Astrocyte (in vitro differentiated cells and primary cell): ENCODE data around the gene FOXE3. TPM values are rescaled to one million over a fixed set of nuclear protein-coding genes. Genes with fewer than 3 reads are reported as not detected.

Source experiments
- DNase-seq: peaks from one replicate; pipeline ENCODE4 v3.0.0-alpha.2; 2010; ENCODE audit warnings: low read depth
- FAIRE-seq: peaks from 2 replicates; lab custom pipeline; 2011; peaks lifted over from hg19 to GRCh38; lab: Jason Lieb, UNC
- H2AFZ ChIP-seq: 2 replicates; pipeline ENCODE4 v1.6.0; 2012; ENCODE audit warnings: low read depth, low read length, inconsistent platforms
- H3K27ac ChIP-seq: 2 replicates; pipeline ENCODE4 v1.5.1; 2011; ENCODE audit warnings: low read depth, low read length, inconsistent platforms
- H3K27me3 ChIP-seq: 2 replicates; pipeline ENCODE4 v1.6.0; 2011; ENCODE audit warnings: low read length, inconsistent platforms; ENCODE audit not compliant: insufficient read depth
- H3K36me3 ChIP-seq: 2 replicates; pipeline ENCODE4 v1.5.1; 2011; ENCODE audit warnings: low read length, inconsistent platforms; ENCODE audit not compliant: insufficient read depth
- H3K4me1 ChIP-seq: 2 replicates; pipeline ENCODE4 v1.5.1; 2011; ENCODE audit warnings: low read length, inconsistent platforms; ENCODE audit not compliant: insufficient read depth
- H3K4me2 ChIP-seq: 2 replicates; pipeline ENCODE4 v1.6.0; 2012; ENCODE audit warnings: low read length, inconsistent platforms
- H3K4me3 ChIP-seq: 2 replicates; pipeline ENCODE4 v1.5.1; 2011; ENCODE audit warnings: low read depth, mild to moderate bottlenecking, low read length, inconsistent platforms; ENCODE audit not compliant: insufficient read depth
- H3K79me2 ChIP-seq: 2 replicates; pipeline ENCODE4 v1.6.0; 2012; ENCODE audit warnings: mild to moderate bottlenecking, low read length, inconsistent platforms; ENCODE audit not compliant: insufficient read depth
- H3K9ac ChIP-seq: 2 replicates; pipeline ENCODE4 v1.6.0; 2012; ENCODE audit warnings: mild to moderate bottlenecking, low read length, inconsistent platforms
- H3K9me3 ChIP-seq: 2 replicates; pipeline ENCODE4 v1.5.1; 2012; ENCODE audit warnings: low read depth, mild to moderate bottlenecking, low read length, inconsistent platforms; ENCODE audit not compliant: insufficient read depth
- H4K20me1 ChIP-seq: 2 replicates; pipeline ENCODE4 v1.6.0; 2012; ENCODE audit warnings: low read length, inconsistent platforms; ENCODE audit not compliant: insufficient read depth
- H3K27ac Mint-ChIP-seq: one replicate; pipeline ENCODE4 v1.8.0; 2021; ENCODE audit warnings: mild to moderate bottlenecking, mixed read lengths; ENCODE audit not compliant: unreplicated experiment
- H3K27me3 Mint-ChIP-seq: one replicate; pipeline ENCODE4 v1.8.0; 2021; ENCODE audit warnings: low read depth, mixed read lengths; ENCODE audit not compliant: unreplicated experiment
- H3K36me3 Mint-ChIP-seq: one replicate; pipeline ENCODE4 v1.8.0; 2021; ENCODE audit warnings: low read depth, mixed read lengths; ENCODE audit not compliant: unreplicated experiment
- H3K4me1 Mint-ChIP-seq: one replicate; pipeline ENCODE4 v1.8.0; 2021; ENCODE audit warnings: low read depth, mixed read lengths; ENCODE audit not compliant: unreplicated experiment
- H3K4me3 Mint-ChIP-seq: one replicate; pipeline ENCODE4 v1.8.0; 2021; ENCODE audit warnings: mild to moderate bottlenecking, moderate library complexity, mixed read lengths; ENCODE audit not compliant: unreplicated experiment
- H3K9me3 Mint-ChIP-seq: one replicate; pipeline ENCODE4 v1.8.0; 2021; ENCODE audit warnings: mild to moderate bottlenecking, mixed read lengths; ENCODE audit not compliant: unreplicated experiment
- EZH2 ChIP-seq: IDR thresholded peaks from 2 replicates; pipeline ENCODE4 v1.6.1; 2012; ENCODE audit warnings: mild to moderate bottlenecking, low read length, inconsistent platforms; ENCODE audit not compliant: insufficient read depth
- total RNA-seq: library from RNA; stranded (reverse); gene quantifications from 2 replicates; pipeline ENCODE4 v1.2.1, GENCODE V29; 2021
- TF ChIP-seq, protein P1 (sequence below): IDR thresholded peaks from 2 replicates; pipeline ENCODE4 v1.5.1; 2011; ENCODE audit warnings: low read depth, mild to moderate bottlenecking, inconsistent platforms, low read length, moderate library complexity; ENCODE audit not compliant: insufficient read depth

FOXE3 gene
- total RNA-seq, 1 donor from 2014 or later, result 0.14 TPM

DNA sequence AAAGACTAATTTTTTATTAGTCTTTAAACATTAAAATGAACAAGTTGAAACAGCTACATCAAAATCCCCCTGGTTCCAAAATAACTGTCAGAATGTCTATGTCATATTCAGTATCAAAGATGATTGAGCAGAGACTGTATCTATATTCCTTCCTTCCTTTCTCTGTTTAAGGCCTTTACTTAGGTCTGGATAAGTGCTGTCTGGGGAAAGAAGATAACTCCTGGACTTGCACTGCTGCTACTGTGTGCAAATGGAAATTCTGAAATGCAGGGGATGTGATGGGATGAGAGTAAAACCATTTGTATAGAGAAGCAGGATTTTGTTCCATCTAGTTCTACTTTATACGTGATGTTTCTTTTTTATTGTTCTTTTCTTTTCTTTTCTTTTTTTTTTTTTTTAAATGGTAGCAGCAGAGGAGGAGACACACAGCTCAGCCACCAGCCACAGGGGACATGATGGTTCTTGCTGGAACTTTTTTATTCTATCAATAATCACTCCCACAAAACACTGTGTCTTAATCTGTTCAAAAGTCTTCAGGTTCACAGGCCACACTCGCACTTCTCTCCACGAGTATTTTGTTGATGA is 33.6 kb upstream of the FOXE3 start:
- peaks cover 7% of the 10 kb centered on the region for H3K36me3 Mint-ChIP-seq
- no peak for FAIRE-seq

DNA sequence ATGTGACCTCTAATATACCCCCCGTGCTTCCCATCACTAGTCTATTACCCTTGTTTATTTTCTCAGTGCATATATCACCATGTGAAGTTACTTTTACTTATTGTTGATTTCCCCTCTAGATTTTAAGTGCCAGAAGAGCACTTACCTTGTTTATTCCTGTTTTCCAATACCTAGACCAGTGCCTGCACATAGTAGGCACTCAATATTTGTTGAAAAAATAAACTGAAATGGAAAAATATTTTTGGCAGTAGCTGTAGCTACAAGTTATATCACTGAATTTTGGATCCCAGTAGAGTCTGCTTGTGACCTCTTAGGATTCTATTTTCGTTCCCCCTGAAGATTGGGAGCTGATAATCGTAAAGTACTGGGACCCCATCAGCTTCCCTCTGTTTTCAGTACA is 32.0 kb upstream of the FOXE3 start:
- Histone ChIP-seq H3K9me3 (no peaks in the 10 kb centered on the region), H3K4me2 (no peak overlapping the region), H3K4me3 (no peak overlapping the region), H3K27me3 (no peaks in the 10 kb centered on the region), H4K20me1 (peaks cover 21% of the 10 kb centered on the region), H3K79me2 (no peaks in the 10 kb centered on the region), H3K36me3 (peaks cover 3% of the 10 kb centered on the region), H2AFZ (no peak overlapping the region), H3K9ac (no peak overlapping the region), H3K4me1 (no peaks in the 10 kb centered on the region), H3K27ac (no peak overlapping the region)
- no peak overlapping the region for H3K4me3 Mint-ChIP-seq
- H3K9me3 Mint-ChIP-seq, result no peaks in the 10 kb centered on the region
- H3K27ac Mint-ChIP-seq, result no peak overlapping the region
- H3K4me1 Mint-ChIP-seq, result peaks cover 7% of the 10 kb centered on the region
- peaks cover 9% of the 10 kb centered on the region for H3K36me3 Mint-ChIP-seq
- FAIRE-seq (no peak), DNase-seq (no peak)
- TF ChIP-seq EZH2, result no peak
- TF ChIP-seq, protein P1, sequence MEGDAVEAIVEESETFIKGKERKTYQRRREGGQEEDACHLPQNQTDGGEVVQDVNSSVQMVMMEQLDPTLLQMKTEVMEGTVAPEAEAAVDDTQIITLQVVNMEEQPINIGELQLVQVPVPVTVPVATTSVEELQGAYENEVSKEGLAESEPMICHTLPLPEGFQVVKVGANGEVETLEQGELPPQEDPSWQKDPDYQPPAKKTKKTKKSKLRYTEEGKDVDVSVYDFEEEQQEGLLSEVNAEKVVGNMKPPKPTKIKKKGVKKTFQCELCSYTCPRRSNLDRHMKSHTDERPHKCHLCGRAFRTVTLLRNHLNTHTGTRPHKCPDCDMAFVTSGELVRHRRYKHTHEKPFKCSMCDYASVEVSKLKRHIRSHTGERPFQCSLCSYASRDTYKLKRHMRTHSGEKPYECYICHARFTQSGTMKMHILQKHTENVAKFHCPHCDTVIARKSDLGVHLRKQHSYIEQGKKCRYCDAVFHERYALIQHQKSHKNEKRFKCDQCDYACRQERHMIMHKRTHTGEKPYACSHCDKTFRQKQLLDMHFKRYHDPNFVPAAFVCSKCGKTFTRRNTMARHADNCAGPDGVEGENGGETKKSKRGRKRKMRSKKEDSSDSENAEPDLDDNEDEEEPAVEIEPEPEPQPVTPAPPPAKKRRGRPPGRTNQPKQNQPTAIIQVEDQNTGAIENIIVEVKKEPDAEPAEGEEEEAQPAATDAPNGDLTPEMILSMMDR, result no peak
- H3K27me3 Mint-ChIP-seq, result peaks cover 2% of the 10 kb centered on the region

More for the DNA sequence above, 33.6 kb upstream of the FOXE3 start:
- no peak overlapping the region for H3K4me3 ChIP-seq
- no peak overlapping the region for H3K27ac ChIP-seq
- H2AFZ ChIP-seq, result no peak overlapping the region
- TF ChIP-seq, protein P1, result no peak
- TF ChIP-seq EZH2, result no peak
- H3K9me3 ChIP-seq, result no peaks in the 10 kb centered on the region
- no peaks in the 10 kb centered on the region for H3K4me1 ChIP-seq
- H3K4me2 ChIP-seq, result no peak overlapping the region
- no peaks in the 10 kb centered on the region for H3K79me2 ChIP-seq
- H3K4me1 Mint-ChIP-seq, result peaks cover 5% of the 10 kb centered on the region
- H3K27me3 Mint-ChIP-seq, result no peaks in the 10 kb centered on the region
- no peaks in the 10 kb centered on the region for H3K27me3 ChIP-seq
- H3K4me3 Mint-ChIP-seq, result no peak overlapping the region
- no peak overlapping the region for H3K9ac ChIP-seq
- peaks cover 3% of the 10 kb centered on the region for H3K36me3 ChIP-seq
- H3K27ac Mint-ChIP-seq, result no peak overlapping the region
- H3K9me3 Mint-ChIP-seq, result no peaks in the 10 kb centered on the region
- peaks cover 13% of the 10 kb centered on the region for H4K20me1 ChIP-seq
- no peak for DNase-seq

DNA sequence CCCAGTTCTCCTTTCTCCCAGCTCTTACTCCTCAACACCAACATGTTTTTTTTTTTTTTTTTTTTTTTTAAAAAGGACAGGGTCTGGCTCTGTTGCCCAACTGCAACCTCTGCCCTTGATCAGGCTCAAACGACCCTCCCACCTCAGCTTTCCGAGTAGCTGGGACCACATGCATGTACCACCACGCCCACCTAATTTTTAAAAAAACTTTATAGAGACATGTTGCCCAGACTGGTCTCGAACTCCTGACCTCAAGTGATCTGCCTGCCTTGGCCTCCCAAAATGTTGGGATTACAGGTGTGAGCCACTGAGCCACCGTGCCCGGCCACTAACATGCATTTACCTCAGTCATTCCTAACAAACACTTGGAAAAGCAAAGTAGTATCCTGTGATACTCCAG is 31.1 kb upstream of the FOXE3 start:
- Histone ChIP-seq H3K79me2 (no peaks in the 10 kb centered on the region), H3K27ac (no peak overlapping the region), H3K9ac (no peak overlapping the region), H4K20me1 (peaks cover 12% of the 10 kb centered on the region), H3K4me3 (no peak overlapping the region), H3K27me3 (no peaks in the 10 kb centered on the region), H3K9me3 (no peaks in the 10 kb centered on the region), H3K4me2 (no peak overlapping the region), H3K36me3 (peaks cover 3% of the 10 kb centered on the region), H3K4me1 (no peaks in the 10 kb centered on the region), H2AFZ (no peak overlapping the region)
- Mint-ChIP-seq H3K36me3 (peaks cover 9% of the 10 kb centered on the region), H3K9me3 (no peaks in the 10 kb centered on the region), H3K27ac (no peak overlapping the region), H3K4me1 (peaks cover 4% of the 10 kb centered on the region), H3K4me3 (no peak overlapping the region), H3K27me3 (peaks cover 6% of the 10 kb centered on the region)
- DNase-seq (no peak), FAIRE-seq (no peak)
- no peak for TF ChIP-seq EZH2
- TF ChIP-seq, protein P1, result no peak
